ENCODE data around the gene KLHL21. TPM values are rescaled to one million over a fixed set of nuclear protein-coding genes. Genes with fewer than 3 reads are reported as not detected.
A peak's percentile ranks its signal among the peaks of the same experiment; 100 is the strongest.

Gene KLHL21
- total and polyA plus RNA-seq, 9 of the 15 experiments (the other 6 are each of a cell fraction or from before 2014, with no cell fraction given): 2.1 to 42.1 (median 17.5) TPM

- TF ChIP-seq AFF1 (IDR thresholded peaks at IDR 0.05; ENCODE audit: low read depth in 1 of 2, partially characterized antibody in 2 of 2) (no peak), TEAD2 (tag; IDR thresholded peaks at IDR 0.05) (no peak), SOX6 (IDR thresholded peaks at IDR 0.05) (no peak; the same call in 1 of the 2 replicates), DACH1 (IDR thresholded peaks at IDR 0.05; ENCODE audit: partially characterized antibody) (peak; percentile 81), FOXJ3 (CRISPR knock-in tag; IDR thresholded peaks at IDR 0.05) (no peak), UBTF (IDR thresholded peaks at IDR 0.05; ENCODE audit: borderline replicate concordance in 1 of 2, low read depth in 2 of 2, low read length in 2 of 2) (0 out of 4 replicates have a peak, but pooled peaks of 1 of the 2 experiments have one; percentile 17), RBM15 (IDR thresholded peaks at IDR 0.05; ENCODE audit: insufficient read depth, low read length) (no peak), PTBP1 (IDR thresholded peaks at IDR 0.05; ENCODE audit: low read depth, low read length) (no peak), EGR1 (conservative IDR thresholded peaks at IDR 0.05) (no peak)
These were observed 48.4 kb downstream of the KLHL21 start, which contains the start of gene NOL9 (continued) for GRCh38 chr1:6554031-6554906.
